Hepatocyte (in vitro differentiated cells): ENCODE measurements around the gene DIAPH1.

Experiments used
- CTCF ChIP-seq: fragments of 200-600 bp; sonication (generic); IDR thresholded peaks from 2 replicates; pipeline ENCODE4 v1.5.1; 2016; ENCODE audit warnings: antibody characterized with exemption, mild to moderate bottlenecking; ENCODE audit not compliant: poor library complexity
- EZH2 ChIP-seq: fragments of 200-600 bp; sonication (generic); IDR thresholded peaks from 2 replicates; pipeline ENCODE4 v1.6.1; 2016; ENCODE audit warnings: antibody characterized with exemption, mild to moderate bottlenecking, borderline replicate concordance
- EZH2phosphoT487 ChIP-seq: fragments of 200-600 bp; sonication (generic); IDR thresholded peaks from one replicate; pipeline ENCODE4 v1.6.1; 2018; ENCODE audit warnings: antibody characterized with exemption, mild to moderate bottlenecking, low read depth, moderate library complexity; ENCODE audit not compliant: unreplicated experiment, severe bottlenecking

GRCh38 chr5:141492168-141492885 is 126.5 kb downstream of the DIAPH1 start:
- TF ChIP-seq EZH2 (no peak), CTCF (no peak), EZH2phosphoT487 (no peak)
